OCI-LY7 (cell line): Measurements from ENCODE around the gene EVI2A.

ENCODE experiments used
- EZH2phosphoT487 ChIP-seq: fragments of 200-600 bp; sonication (generic); IDR thresholded peaks from 2 replicates; pipeline ENCODE4 v1.6.1; 2018; ENCODE audit warnings: low read depth, borderline replicate concordance, mild to moderate bottlenecking, mixed run types, antibody characterized with exemption, low read length, moderate library complexity, mixed read lengths
- TF ChIP-seq, protein P1 (sequence below): fragments of 200-600 bp; sonication (generic); conservative IDR thresholded peaks from 2 replicates; pipeline ENCODE4 v1.5.1; 2014; ENCODE audit warnings: mild to moderate bottlenecking, antibody characterized with exemption, low read length, moderate library complexity, mixed read lengths

DNA sequence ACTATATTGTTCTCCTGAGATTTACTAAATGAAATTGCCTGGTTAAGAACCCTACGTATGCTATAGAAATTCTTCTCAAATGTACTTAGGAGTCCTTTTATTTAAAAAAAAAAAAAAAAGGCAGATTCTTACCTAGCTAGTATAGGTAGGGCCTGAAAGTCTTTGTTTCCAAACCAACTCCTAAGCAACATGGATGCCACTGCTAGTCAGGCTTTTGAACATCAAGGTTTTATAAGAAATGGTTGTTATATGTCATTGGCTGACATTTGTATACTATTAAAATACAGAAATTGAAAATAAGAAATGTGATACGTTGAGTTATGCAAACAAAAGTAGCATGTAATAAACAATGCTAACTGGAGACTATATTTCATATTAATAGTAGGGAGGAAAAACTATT lies 1.2 kb downstream of the EVI2A start:
- TF ChIP-seq, protein P1, sequence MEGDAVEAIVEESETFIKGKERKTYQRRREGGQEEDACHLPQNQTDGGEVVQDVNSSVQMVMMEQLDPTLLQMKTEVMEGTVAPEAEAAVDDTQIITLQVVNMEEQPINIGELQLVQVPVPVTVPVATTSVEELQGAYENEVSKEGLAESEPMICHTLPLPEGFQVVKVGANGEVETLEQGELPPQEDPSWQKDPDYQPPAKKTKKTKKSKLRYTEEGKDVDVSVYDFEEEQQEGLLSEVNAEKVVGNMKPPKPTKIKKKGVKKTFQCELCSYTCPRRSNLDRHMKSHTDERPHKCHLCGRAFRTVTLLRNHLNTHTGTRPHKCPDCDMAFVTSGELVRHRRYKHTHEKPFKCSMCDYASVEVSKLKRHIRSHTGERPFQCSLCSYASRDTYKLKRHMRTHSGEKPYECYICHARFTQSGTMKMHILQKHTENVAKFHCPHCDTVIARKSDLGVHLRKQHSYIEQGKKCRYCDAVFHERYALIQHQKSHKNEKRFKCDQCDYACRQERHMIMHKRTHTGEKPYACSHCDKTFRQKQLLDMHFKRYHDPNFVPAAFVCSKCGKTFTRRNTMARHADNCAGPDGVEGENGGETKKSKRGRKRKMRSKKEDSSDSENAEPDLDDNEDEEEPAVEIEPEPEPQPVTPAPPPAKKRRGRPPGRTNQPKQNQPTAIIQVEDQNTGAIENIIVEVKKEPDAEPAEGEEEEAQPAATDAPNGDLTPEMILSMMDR, result no peak
- TF ChIP-seq EZH2phosphoT487, result no peak
